Activated B cell treated with CpG ODN at 0.5 μM for 24 hours (primary cell): ENCODE measurements around the gene NIT1. TPM values are rescaled to one million over a fixed set of nuclear protein-coding genes. Genes with fewer than 3 reads are reported as not detected.

Source experiments
- ATAC-seq: fragments of 200-7000 bp; cut with Tn5 transposase; one replicate; pipeline ENCODE4 v1.10.0; 2021; ENCODE audit warnings: low read depth, mild to moderate bottlenecking, moderate library complexity
- CTCF ChIA-PET: fragments of 350-600 bp; sonication (Branson Sonifier 250); formaldehyde crosslinking; loops from one replicate; lab custom pipeline; 2021; ENCODE audit warnings: antibody characterized with exemption; lab: Charles Lee
- POLR2A ChIA-PET: fragments of 350-600 bp; sonication (Branson Sonifier 250); formaldehyde crosslinking; loops from one replicate; lab custom pipeline; 2021; ENCODE audit warnings: antibody characterized with exemption; lab: Charles Lee
- DNase-seq: peaks from one replicate; pipeline ENCODE4 v3.0.0; 2022
- H3K27ac Mint-ChIP-seq: one replicate; pipeline ENCODE4 v1.8.0; 2020; ENCODE audit warnings: mixed read lengths
- H3K27me3 Mint-ChIP-seq: one replicate; pipeline ENCODE4 v1.8.0; 2021; ENCODE audit warnings: mixed read lengths
- H3K36me3 Mint-ChIP-seq: one replicate; pipeline ENCODE4 v1.8.0; 2021; ENCODE audit warnings: low read depth, mixed read lengths
- H3K4me1 Mint-ChIP-seq: one replicate; pipeline ENCODE4 v1.8.0; 2021; ENCODE audit warnings: mixed read lengths
- H3K4me3 Mint-ChIP-seq: one replicate; pipeline ENCODE4 v1.8.0; 2020; ENCODE audit warnings: mild to moderate bottlenecking, mixed read lengths
- H3K9me3 Mint-ChIP-seq: one replicate; pipeline ENCODE4 v1.8.0; 2020; ENCODE audit warnings: mixed read lengths
- CTCF ChIP-seq: fragments of 200-600 bp; IDR thresholded peaks from one replicate; pipeline ENCODE4 v1.8.0; 2022; ENCODE audit warnings: antibody characterized with exemption, mild to moderate bottlenecking
- intact Hi-C: fragments of 100-400 bp; cut with micrococcal nuclease; formaldehyde crosslinking; loops from one replicate; pipeline ENCODE4 v1.15.1; 2024
- total RNA-seq: library from RNA; stranded (reverse); gene quantifications from 2 replicates; pipeline ENCODE4 v1.2.3, GENCODE V29; 2022

Gene NIT1
- total RNA-seq, 1 donor from 2014 or later: 43.9 TPM

DNA sequence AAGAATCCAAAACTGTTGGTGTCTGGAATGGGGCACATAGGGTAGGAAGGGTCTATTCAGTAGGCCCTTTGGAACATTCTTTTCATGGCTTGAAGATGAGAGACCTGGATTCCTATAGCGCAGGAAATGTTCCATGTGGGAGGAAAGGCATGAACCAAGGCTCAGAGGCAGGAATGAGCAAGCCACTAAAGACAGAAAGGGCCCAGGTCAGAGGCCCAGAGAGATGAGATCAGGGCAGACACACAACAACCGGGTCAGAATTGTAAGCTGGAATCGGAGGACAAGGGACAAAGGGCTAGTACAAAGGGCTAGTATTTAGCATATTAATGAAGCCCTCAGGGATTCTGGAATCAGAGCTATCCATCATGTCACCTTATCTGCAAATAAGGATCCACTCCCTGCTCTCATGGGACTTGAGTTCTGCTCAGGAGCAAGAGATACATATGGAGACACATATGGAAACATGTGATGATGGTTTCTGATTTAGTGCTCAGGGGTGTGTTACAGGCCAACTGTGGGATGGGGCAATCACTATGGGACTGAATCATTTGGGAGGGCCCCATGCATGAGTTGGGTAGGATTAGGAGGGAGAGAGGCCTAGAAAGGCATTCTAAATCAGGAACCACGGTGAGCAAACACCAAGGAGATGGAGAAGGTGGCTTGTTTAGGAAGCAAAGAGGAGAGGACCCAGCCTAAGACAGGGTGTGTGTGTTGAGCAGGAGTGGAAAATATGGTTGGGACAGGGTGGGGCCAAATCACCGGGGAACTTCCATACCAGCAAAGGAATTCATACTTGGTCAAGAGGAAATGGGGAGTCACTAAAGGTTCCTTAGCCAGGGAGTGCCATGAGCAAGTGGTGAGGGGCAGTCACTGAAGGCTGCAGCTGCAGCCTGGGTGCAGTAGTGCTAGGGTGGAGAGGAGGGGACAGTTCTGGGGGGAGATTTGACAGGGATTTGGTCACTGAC, 37.2 kb upstream of the NIT1 start:
- Mint-ChIP-seq H3K27ac (no peak overlapping the region), H3K36me3 (no peaks in the 10 kb centered on the region), H3K27me3 (peaks cover 2% of the 10 kb centered on the region), H3K4me1 (no peaks in the 10 kb centered on the region), H3K9me3 (no peaks in the 10 kb centered on the region), H3K4me3 (no peak overlapping the region)
- POLR2A ChIA-PET: interaction anchor here (1.4 kb wide), 1 partner anchor 34 kb away, joined by 4 read pairs; no protein-coding TSS in a partner anchor
- CTCF ChIA-PET: interaction anchor here (1.3 kb wide), 1 partner anchor 16 kb away, joined by 3 read pairs; no protein-coding TSS in a partner anchor
- intact Hi-C loops: no loop called here
- ATAC-seq (no peak), DNase-seq (no peak)
- no peak for TF ChIP-seq CTCF

GRCh38 chr1:161081519-161081918, 36.4 kb upstream of the NIT1 start:
- no peak overlapping the region for H3K27ac Mint-ChIP-seq
- ChIA-PET POLR2A (no interaction called here), CTCF (interaction anchor here (1.3 kb wide), 1 partner anchor 15 kb away, joined by 3 read pairs; no protein-coding TSS in a partner anchor)
- H3K9me3 Mint-ChIP-seq: no peaks in the 10 kb centered on the region
- no peaks in the 10 kb centered on the region for H3K4me1 Mint-ChIP-seq
- no peaks in the 10 kb centered on the region for H3K36me3 Mint-ChIP-seq
- ATAC-seq (no peak), DNase-seq (no peak)
- intact Hi-C loops: no loop called here
- H3K27me3 Mint-ChIP-seq: peaks cover 4% of the 10 kb centered on the region
- H3K4me3 Mint-ChIP-seq: no peak overlapping the region
- no peak for TF ChIP-seq CTCF

DNA sequence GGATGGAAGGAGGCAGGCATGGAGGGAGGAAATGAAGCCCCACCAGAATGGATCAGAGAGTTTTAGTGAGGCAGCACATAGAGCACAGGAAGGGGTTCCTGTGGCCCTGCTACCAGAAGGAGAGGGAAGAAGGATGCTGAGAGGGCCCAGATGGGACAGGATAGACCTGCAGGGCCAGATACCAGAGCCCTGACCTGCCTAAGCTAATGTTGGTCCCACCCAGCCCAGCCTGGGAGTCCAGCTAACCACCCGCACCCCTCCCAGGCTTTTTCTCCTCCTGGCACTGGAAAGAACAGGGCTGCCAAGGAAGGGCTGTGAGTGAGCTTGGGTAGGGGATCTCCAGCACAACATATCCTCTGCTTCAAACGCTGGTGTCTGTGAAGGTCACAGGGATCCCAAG, 35.4 kb upstream of the NIT1 start:
- H3K36me3 Mint-ChIP-seq: no peaks in the 10 kb centered on the region
- CTCF ChIA-PET: interaction anchor here (1.3 kb wide), 1 partner anchor 14 kb away, joined by 3 read pairs; no protein-coding TSS in a partner anchor
- intact Hi-C loops: no loop called here
- H3K4me3 Mint-ChIP-seq: no peak overlapping the region
- TF ChIP-seq CTCF: no peak
- ATAC-seq (no peak), DNase-seq (no peak)
- H3K27ac Mint-ChIP-seq: no peak overlapping the region
- H3K9me3 Mint-ChIP-seq: no peaks in the 10 kb centered on the region
- H3K27me3 Mint-ChIP-seq: peaks cover 4% of the 10 kb centered on the region
- H3K4me1 Mint-ChIP-seq: no peaks in the 10 kb centered on the region
- POLR2A ChIA-PET: no interaction called here

GRCh38 chr1:161082996-161083747, 34.7 kb upstream of the NIT1 start:
- TF ChIP-seq CTCF: no peak
- Mint-ChIP-seq H3K4me3 (no peak overlapping the region), H3K27me3 (peaks cover 4% of the 10 kb centered on the region), H3K9me3 (no peaks in the 10 kb centered on the region), H3K4me1 (no peaks in the 10 kb centered on the region), H3K27ac (no peak overlapping the region), H3K36me3 (no peaks in the 10 kb centered on the region)
- DNase-seq: no peak
- no peak for ATAC-seq
- CTCF ChIA-PET: no interaction called here
- intact Hi-C loops: no loop called here
- POLR2A ChIA-PET: no interaction called here
